IMR-90 (cell line): ENCODE results near the gene ACP4. TPM values are rescaled to one million over a fixed set of nuclear protein-coding genes. Genes with fewer than 3 reads are reported as not detected.
A peak's percentile ranks its signal among the peaks of the same experiment; 100 is the strongest.

ENCODE experiments used
- ATAC-seq: fragments of 200-7000 bp; cut with Tn5 transposase; 2 replicates; pipeline ENCODE4 v1.9.1; 2020; ENCODE audit warnings: low read depth, mild to moderate bottlenecking, moderate library complexity
- BruUV-seq: library from RNA; stranded (reverse); fragments of 400-500 nt; replicated peaks from 2 replicates; lab custom pipeline; 2021; lab: Mats Ljungman, UMichigan
- CTCF ChIA-PET: fragments of 300-600 bp; formaldehyde crosslinking; extraction: SDS; loops from one replicate; lab custom pipeline; 2021; ENCODE audit warnings: antibody characterized with exemption; lab: Yijun Ruan, JAX
- POLR2A ChIA-PET: fragments of 300-600 bp; sonication (Branson Sonifier 250); formaldehyde crosslinking; loops from one replicate; lab custom pipeline; 2022; ENCODE audit warnings: antibody characterized with exemption; ENCODE audit not compliant: unreplicated experiment; lab: Charles Lee
- DNase-seq: peaks from one replicate; pipeline ENCODE4 v3.0.0; 2013
- H2AFZ ChIP-seq: replicated peaks from 2 replicates; pipeline ENCODE3; 2013; ENCODE audit warnings: low read length, mild to moderate bottlenecking; ENCODE audit not compliant: poor library complexity
- H2AK5ac ChIP-seq: 2 replicates; pipeline ENCODE4 v1.6.1; 2013; ENCODE audit warnings: low read depth, low read length, inconsistent platforms
- H2AK9ac ChIP-seq: replicated peaks from 2 replicates; pipeline ENCODE3; 2013; ENCODE audit warnings: mild to moderate bottlenecking, low read depth, low read length, moderate library complexity; ENCODE audit not compliant: poor library complexity
- H2BK120ac ChIP-seq: 2 replicates; pipeline ENCODE4 v1.6.1; 2013; ENCODE audit warnings: low read depth, low read length, inconsistent platforms
- H2BK15ac ChIP-seq: 3 replicates; pipeline ENCODE4 v1.6.1; 2013; ENCODE audit warnings: low read depth, low read length, inconsistent platforms
- H2BK20ac ChIP-seq: 2 replicates; pipeline ENCODE4 v1.6.1; 2013; ENCODE audit warnings: low read depth, mild to moderate bottlenecking, inconsistent platforms, low read length, moderate library complexity
- H2BK5ac ChIP-seq: 2 replicates; pipeline ENCODE4 v1.6.1; 2013; ENCODE audit warnings: mild to moderate bottlenecking, low read depth, low read length, inconsistent platforms; ENCODE audit not compliant: poor library complexity, severe bottlenecking
- H3K14ac ChIP-seq: replicated peaks from 2 replicates; pipeline ENCODE4 v1.6.1; 2013; ENCODE audit warnings: low read depth, low read length, inconsistent platforms
- H3K18ac ChIP-seq: 2 replicates; pipeline ENCODE4 v1.6.1; 2013; ENCODE audit warnings: low read depth, low read length, control low read depth
- H3K23ac ChIP-seq: 2 replicates; pipeline ENCODE4 v1.6.1; 2013; ENCODE audit warnings: low read depth, low read length, inconsistent platforms
- H3K27ac ChIP-seq: 2 replicates; pipeline ENCODE4 v1.5.1; 2013; ENCODE audit warnings: mild to moderate bottlenecking, control low read depth, low read length; ENCODE audit not compliant: insufficient read depth
- H3K27me3 ChIP-seq: 2 replicates; pipeline ENCODE4 v1.6.1; 2013; ENCODE audit warnings: low read length; ENCODE audit not compliant: control insufficient read depth, insufficient read depth
- H3K36me3 ChIP-seq: 2 replicates; pipeline ENCODE4 v1.6.1; 2013; ENCODE audit warnings: low read length, mixed read lengths; ENCODE audit not compliant: control insufficient read depth, insufficient read depth
- H3K4ac ChIP-seq: 2 replicates; pipeline ENCODE4 v1.6.1; 2013; ENCODE audit warnings: low read depth, low read length, inconsistent platforms
- H3K4me1 ChIP-seq: 2 replicates; pipeline ENCODE4 v1.6.1; 2013; ENCODE audit warnings: low read length, mixed read lengths; ENCODE audit not compliant: control insufficient read depth, insufficient read depth
- H3K4me2 ChIP-seq: 2 replicates; pipeline ENCODE4 v1.6.1; 2013; ENCODE audit warnings: low read depth, mild to moderate bottlenecking, control low read depth, low read length, moderate library complexity
- H3K4me3 ChIP-seq: 2 replicates; pipeline ENCODE4 v1.5.1; 2013; ENCODE audit warnings: low read depth, mild to moderate bottlenecking, control low read depth, low read length, moderate library complexity; ENCODE audit not compliant: insufficient read depth
- H3K56ac ChIP-seq: 2 replicates; pipeline ENCODE4 v1.6.1; 2013; ENCODE audit warnings: low read length, inconsistent platforms; ENCODE audit not compliant: insufficient read depth; ENCODE audit errors: extremely low read depth
- H3K79me1 ChIP-seq, 2 experiments: 2 replicates each; pipeline ENCODE4 v1.6.1; 2013; ENCODE audit warnings: low read length in 2 of 2, inconsistent platforms in 1 of 2, low read depth in 1 of 2
- H3K9ac ChIP-seq: 2 replicates; pipeline ENCODE4 v1.6.1; 2013; ENCODE audit warnings: low read depth, low read length, control low read depth
- H3K9me1 ChIP-seq: 2 replicates; pipeline ENCODE4 v1.6.1; 2013; ENCODE audit warnings: low read length, inconsistent platforms; ENCODE audit not compliant: insufficient read depth
- H3K9me3 ChIP-seq: 2 replicates; pipeline ENCODE4 v1.6.1; 2013; ENCODE audit warnings: low read length; ENCODE audit not compliant: control insufficient read depth, insufficient read depth
- H4K20me1 ChIP-seq: 2 replicates; pipeline ENCODE4 v1.6.1; 2013; ENCODE audit warnings: low read length, inconsistent platforms; ENCODE audit not compliant: insufficient read depth
- H4K5ac ChIP-seq: 2 replicates; pipeline ENCODE4 v1.6.1; 2013; ENCODE audit warnings: mild to moderate bottlenecking, low read depth, low read length, control low read depth
- H4K8ac ChIP-seq, 2 experiments: 2 replicates each; pipeline ENCODE4 v1.6.1; 2013; ENCODE audit warnings: low read depth in 2 of 2, low read length in 2 of 2, control low read depth in 1 of 2, inconsistent platforms in 1 of 2
- H4K91ac ChIP-seq: 2 replicates; pipeline ENCODE4 v1.6.1; 2013; ENCODE audit warnings: low read depth, low read length, inconsistent platforms; ENCODE audit not compliant: insufficient read depth
- BHLHE40 ChIP-seq: fragments of 150-350 bp; IDR thresholded peaks from 2 replicates; pipeline ENCODE4 v1.6.1; 2016; ENCODE audit warnings: mild to moderate bottlenecking, low read depth, low read length
- CEBPB ChIP-seq: IDR thresholded peaks from 2 replicates; pipeline ENCODE4 v1.6.1; 2012; ENCODE audit warnings: low read depth, low read length, improper control_type of control experiment
- CHD1 ChIP-seq: IDR thresholded peaks from 2 replicates; pipeline ENCODE4 v1.6.1; 2012; ENCODE audit warnings: low read depth, low read length, improper control_type of control experiment
- CTCF ChIP-seq: conservative IDR thresholded peaks from 2 replicates; pipeline ENCODE4 v1.5.1; 2012; ENCODE audit warnings: mild to moderate bottlenecking, low read depth, low read length, improper control_type of control experiment
- MAFK ChIP-seq: IDR thresholded peaks from 2 replicates; pipeline ENCODE4 v1.6.1; 2012; ENCODE audit warnings: low read depth, low read length, improper control_type of control experiment
- MAZ ChIP-seq: IDR thresholded peaks from 2 replicates; pipeline ENCODE4 v1.6.1; 2012; ENCODE audit warnings: low read depth, mild to moderate bottlenecking, low read length, improper control_type of control experiment, moderate library complexity, borderline replicate concordance
- MXI1 ChIP-seq: IDR thresholded peaks from 2 replicates; pipeline ENCODE4 v1.6.1; 2012; ENCODE audit warnings: low read depth, mild to moderate bottlenecking, low read length, moderate library complexity, borderline replicate concordance
- NFE2L2 ChIP-seq: fragments of 150-350 bp; IDR thresholded peaks from 2 replicates; pipeline ENCODE4 v1.6.1; 2016; ENCODE audit warnings: low read depth, mild to moderate bottlenecking, low read length
- POLR2A ChIP-seq: IDR thresholded peaks from 2 replicates; pipeline ENCODE4 v1.6.1; 2012; ENCODE audit warnings: mild to moderate bottlenecking, low read depth, low read length
- RAD21 ChIP-seq: IDR thresholded peaks from 2 replicates; pipeline ENCODE4 v1.6.1; 2012; ENCODE audit warnings: low read length, improper control_type of control experiment
- RFX5 ChIP-seq: IDR thresholded peaks from 2 replicates; pipeline ENCODE4 v1.8.0; 2012; ENCODE audit warnings: low read depth, mild to moderate bottlenecking, low read length, moderate library complexity
- SMC3 ChIP-seq: fragments of 150-350 bp; IDR thresholded peaks from 2 replicates; pipeline ENCODE4 v1.6.1; 2016; ENCODE audit warnings: low read depth, mild to moderate bottlenecking, antibody characterized with exemption, low read length, moderate library complexity
- WGBS, 2 experiments: methylation state at CpG; one replicate each; pipeline versions ENCODE4 v1.1.5 to v1.1.7; 2013; ENCODE audit warnings: missing lambda C conversion rate in 2 of 2; ENCODE audit not compliant: insufficient read length in 1 of 2; ENCODE audit errors: extremely low coverage in 2 of 2; 5-methylcytosine and 5-hydroxymethylcytosine counted together
- dilution Hi-C: fragments of 300-500 bp; cut with HindIII; formaldehyde crosslinking; loops from one replicate; pipeline ENCODE4 v1.14.3; 2018; ENCODE audit warnings: low sequenced_read_pairs; ENCODE audit not compliant: unreplicated experiment
- in situ Hi-C: fragments of 300-500 bp; cut with MboI; formaldehyde crosslinking; loops from 3 replicates; pipeline ENCODE4 v1.14.3; 2019; ENCODE audit warnings: low sequenced_read_pairs, inconsistent platforms, mixed read lengths
- intact Hi-C: fragments of 100-400 bp; cut with micrococcal nuclease; formaldehyde crosslinking; loops from 2 replicates; pipeline ENCODE4 v1.10.0; 2022
- polyA plus RNA-seq, 3 experiments: library from polyadenylated mRNA; depleted of rRNA; stranded (reverse); fragments of >200 nt; gene quantifications; 2 replicates each; pipeline ENCODE4 v1.2.3, GENCODE V29; 2012; ENCODE audit warnings: low replicate concordance in 1 of 3
- total RNA-seq: library from RNA; depleted of rRNA; stranded (reverse); fragments of >200 nt; gene quantifications from 2 replicates; pipeline ENCODE4 v1.2.3, GENCODE V29; 2012

Gene ACP4
- total and polyA plus RNA-seq, 2 of the 4 experiments (the other 2 are of a cell fraction): not detected

GRCh38 chr19:50835103-50835784 is 45.0 kb downstream of the ACP4 start:
- Histone ChIP-seq H2BK120ac (no peak overlapping the region), H3K18ac (no peak overlapping the region; the same call in 1 of the 2 replicates), H2AK5ac (no peak overlapping the region), H2BK15ac (no peak overlapping the region), H4K5ac (no peak overlapping the region), H2BK5ac (no peak overlapping the region), H2AFZ (peak overlapping the region; percentile 94), H2BK20ac (no peak overlapping the region), H3K27me3 (no peaks in the 10 kb centered on the region), H3K9me1 (no peaks in the 10 kb centered on the region), H4K91ac (no peak overlapping the region), H3K27ac (no peak overlapping the region), H2AK9ac (peak overlapping the region; percentile 17), H3K14ac (no peak overlapping the region), H3K4ac (no peak overlapping the region), H3K4me1 (no peaks in the 10 kb centered on the region), H3K36me3 (no peaks in the 10 kb centered on the region), H3K9me3 (no peaks in the 10 kb centered on the region), H3K9ac (peak overlapping the region; percentile 54), H3K23ac (no peak overlapping the region; the same call in 1 of the 2 replicates), H3K56ac (no peak overlapping the region), H3K4me2 (peak overlapping the region; percentile 91), H3K79me1 (no peaks in the 10 kb centered on the region), H3K4me3 (peak overlapping the region; percentile 69), H4K8ac (peak overlapping the region; percentile 41 to 86; a peak in 2 of 4 replicates), H4K20me1 (no peaks in the 10 kb centered on the region)
- POLR2A ChIA-PET: no interaction called here
- CTCF ChIA-PET: no interaction called here
- intact Hi-C loops (no loop called here), dilution Hi-C loops (no loop called here), in situ Hi-C loops (no loop called here)
- ATAC-seq: peak; percentile 64
- BruUV-seq: no TSS peak
- TF ChIP-seq SMC3: no peak
- no peak for TF ChIP-seq CTCF
- TF ChIP-seq POLR2A: no peak
- TF ChIP-seq MXI1: no peak
- no peak for TF ChIP-seq BHLHE40
- no peak for TF ChIP-seq CHD1
- no peak for TF ChIP-seq RAD21
- TF ChIP-seq RFX5: no peak
- TF ChIP-seq MAFK: no peak
- no peak for TF ChIP-seq CEBPB
- TF ChIP-seq MAZ: no peak
- TF ChIP-seq NFE2L2: no peak
- no peak for DNase-seq
- WGBS, 2 experiments: 42% methylated on average over 3 of the region's 13 CpGs; no CpG with 5 or more reads in 1 of the 2 experiments
